GM21381 (cell line): ENCODE data around the gene TRIM2.

Source experiments
- ATAC-seq: cut with Tn5 transposase; IDR thresholded peaks from one replicate; pipeline ENCODE4 v1.9.1; 2021; ENCODE audit warnings: mild to moderate bottlenecking, moderate library complexity; ENCODE audit not compliant: unreplicated experiment

The TRIM2 gene

DNA sequence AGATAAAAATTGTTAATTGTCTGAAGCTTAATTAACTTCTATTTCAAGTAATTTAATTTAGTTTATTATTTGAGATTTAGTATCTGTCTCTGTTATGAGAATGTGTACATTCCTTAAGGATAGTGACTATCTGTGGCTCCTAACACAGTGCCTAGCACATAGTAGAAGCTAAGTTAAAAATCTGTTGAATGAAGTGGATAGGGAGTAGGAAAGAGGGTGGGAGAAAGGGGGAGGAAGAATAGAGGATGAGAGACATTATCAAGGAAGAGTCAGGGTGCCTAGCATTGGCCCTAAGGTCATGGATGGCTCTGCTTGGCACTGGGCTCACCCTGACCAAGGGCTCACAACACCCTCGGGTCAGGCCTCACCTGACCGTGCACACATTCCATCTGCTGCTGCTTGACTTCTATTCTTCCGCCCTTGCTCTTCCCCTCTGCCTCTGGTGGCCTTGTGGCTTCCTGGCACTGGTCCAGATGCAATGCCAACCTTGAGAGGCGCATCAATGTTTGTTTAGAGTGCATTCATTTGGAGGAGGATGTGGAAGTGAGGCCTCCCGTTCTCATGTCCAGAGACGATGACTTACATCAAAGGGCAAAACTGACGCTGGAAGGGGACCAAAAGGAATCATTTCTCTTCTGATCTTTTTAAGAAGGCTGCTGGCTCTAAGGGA is 42.3 kb downstream of the TRIM2 start:
- no peak for ATAC-seq

DNA sequence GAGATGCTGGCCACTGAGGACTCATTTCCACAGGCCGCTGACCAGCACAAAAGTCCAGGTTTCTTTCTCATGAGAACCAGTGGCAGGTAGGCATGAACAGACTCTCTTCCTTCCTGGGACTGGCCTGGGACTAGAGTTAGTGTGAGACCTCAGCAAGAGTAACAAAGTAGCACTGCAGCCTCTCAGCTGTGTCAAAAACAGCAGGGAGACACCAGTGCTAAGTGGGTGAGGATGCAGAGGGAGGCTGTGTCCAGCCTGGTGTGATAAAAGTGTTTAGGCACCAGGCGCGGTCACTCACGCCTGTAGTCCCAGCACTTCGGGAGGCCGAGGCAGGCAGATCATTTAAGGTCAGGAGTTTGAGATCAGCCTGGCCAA is 42.9 kb downstream of the TRIM2 start:
- no peak for ATAC-seq

DNA sequence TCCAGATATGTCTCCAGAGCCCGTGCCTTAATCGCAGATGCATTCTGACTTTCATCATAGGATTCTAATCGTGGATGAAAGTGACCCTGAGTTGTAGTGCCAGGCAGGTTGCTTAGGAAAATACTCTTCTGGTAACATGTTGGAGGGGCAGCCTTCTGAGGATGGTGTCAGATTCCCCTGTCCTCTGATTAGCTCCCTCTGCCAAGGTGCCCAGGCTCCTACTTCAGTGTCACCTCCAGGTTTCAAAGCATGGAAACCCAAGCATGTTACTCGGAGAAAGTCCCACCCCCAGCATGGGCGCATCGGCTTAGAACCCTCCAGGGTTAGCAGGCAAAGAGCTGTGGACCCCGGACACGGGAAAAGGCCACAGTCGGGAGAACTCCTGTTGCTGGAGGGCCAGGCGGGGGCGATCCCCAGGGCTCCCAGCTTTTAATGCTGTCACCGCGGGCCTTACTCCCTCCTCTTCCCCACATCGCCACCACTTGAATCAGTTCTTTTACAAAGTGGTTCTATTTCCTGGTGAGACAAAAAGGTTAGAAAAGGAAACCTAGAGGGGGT is 44.5 kb downstream of the TRIM2 start:
- no peak for ATAC-seq

DNA sequence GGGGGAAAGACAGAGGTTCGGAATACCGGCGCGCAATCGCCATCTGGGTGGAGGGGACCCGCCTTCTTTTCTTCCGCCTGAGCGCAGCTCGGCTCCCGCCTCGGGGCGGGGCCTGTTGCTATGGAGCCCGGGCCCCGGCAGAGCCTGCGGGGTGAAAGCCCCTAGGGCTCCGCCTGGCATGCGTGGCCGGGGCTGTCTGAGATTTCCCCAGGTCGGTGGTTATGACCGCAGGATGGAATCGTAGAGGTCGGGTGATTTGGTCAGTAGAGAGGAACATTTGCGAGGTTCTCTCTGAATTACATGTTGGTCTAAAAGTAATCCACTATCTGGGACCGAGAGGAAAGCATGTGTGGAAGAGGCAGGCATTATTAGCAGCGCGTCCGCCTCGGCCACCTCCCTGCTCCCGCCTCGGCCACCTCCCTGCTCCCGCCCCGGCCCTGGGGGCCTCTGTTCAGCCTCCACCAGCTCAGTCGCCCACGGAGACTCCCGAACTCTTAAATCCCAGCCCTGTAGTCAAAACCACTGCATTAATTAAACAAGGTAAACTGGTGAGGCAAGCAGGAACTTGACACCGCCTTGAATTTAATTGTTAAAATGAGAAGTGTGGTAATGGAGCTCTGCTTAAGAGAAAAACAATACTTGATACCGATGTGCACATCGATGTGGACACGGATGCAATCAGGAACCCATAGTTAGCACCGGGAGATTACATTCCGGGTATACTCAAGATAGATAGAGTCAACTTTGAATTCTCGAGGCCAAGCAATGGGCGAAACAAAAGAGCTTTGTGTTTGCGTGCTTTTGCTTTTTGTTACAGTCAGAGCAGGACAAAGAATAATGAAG is 45.2 kb downstream of the TRIM2 start:
- ATAC-seq = peak; percentile 98

DNA sequence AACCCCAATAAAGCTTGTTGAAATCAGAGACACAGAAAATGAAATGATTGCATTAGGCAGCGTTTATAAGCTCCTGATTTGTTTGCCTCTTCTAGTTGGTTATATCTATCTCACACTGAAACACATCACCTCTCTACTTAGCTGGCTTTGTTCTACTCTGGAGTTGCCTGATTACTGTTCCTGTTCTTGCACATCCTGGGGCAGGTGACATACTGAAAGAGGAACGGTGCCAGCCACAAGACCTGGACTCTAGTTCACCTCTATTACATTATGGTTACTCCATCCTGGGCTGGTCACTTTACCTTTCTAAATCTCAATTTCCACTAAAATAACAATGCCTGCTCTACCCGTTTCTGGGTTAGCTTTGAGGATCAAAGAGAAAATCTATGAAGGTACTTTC is 47.9 kb downstream of the TRIM2 start:
- no peak for ATAC-seq

DNA sequence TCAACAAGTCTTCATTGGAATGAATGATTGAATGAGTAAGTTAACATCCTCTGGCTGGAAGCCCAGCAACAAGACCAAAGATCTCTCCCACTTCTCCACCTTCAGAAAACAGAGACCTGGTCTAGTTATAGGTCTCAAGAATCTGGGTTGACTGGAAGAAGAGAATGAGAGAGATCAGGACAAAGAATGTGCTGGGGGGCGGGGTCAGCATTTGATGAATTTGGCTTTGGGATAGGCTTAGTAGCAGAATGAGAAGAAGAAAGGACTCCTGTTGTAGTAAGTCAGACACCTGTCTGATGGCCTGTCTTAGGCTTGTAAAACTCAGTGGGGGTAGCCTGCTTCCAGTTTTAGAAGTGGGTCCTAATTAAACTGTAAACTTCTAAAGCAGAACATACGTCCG is 51.0 kb downstream of the TRIM2 start:
- no peak for ATAC-seq

DNA sequence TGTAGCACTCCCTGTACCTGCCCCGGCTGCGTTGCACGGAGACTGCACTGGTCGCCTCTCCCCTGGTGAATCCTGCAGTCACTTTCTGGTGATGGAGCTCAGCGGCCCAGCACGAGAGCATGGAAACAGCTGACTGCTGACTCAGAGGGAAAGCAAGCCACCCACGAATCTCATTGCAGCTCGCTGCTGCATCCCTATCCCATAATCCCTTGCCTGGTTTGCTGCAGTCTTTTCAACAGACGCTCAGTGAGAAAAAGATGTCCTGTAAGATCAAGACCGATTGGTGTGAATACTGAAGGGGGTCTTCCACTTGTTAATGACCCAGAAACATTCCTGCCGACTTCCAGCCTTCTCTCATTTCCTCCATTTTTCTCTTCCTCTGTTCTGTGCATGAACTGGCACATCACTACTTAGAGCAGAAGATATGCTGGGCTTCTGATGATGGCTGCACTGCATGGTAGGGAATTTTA is 52.9 kb downstream of the TRIM2 start:
- no peak for ATAC-seq

DNA sequence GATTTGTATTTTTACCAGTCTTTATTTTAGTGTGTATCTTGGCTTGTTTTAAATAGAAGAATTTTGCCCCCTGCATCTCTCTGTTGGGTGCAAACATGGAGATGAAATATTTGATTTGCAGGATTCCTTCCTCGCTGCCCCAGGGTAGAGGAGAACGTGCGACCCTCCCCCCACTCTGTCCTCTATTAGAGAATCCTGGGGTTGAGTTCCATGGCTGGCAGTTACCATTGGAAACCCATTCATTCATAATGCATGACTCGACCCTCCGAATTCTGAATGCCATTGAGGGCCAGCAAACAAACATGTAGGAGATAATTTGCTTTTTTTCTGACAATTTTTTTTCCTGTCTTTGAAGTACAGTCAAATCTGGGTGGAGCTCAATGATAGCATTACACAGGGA is 53.7 kb downstream of the TRIM2 start:
- no peak for ATAC-seq

DNA sequence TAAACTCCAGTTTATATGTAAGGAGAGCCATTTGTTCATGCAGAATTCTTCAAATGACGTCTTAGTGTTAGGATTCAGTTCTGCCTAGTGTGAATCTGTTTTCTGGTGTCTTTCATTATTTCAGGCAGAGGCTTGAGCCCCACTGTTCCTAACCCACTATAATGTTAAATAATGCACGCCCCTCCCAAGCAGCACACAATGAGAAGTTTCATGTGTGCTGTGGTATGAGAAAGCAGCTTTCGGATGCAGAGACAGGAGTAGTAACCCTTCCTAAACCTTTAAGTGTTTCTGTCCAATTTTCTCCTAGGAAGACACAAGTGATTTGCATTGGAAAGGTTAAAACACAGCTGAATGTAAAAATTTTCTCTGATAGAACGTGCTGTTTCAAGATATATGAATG is 54.5 kb downstream of the TRIM2 start:
- no peak for ATAC-seq

DNA sequence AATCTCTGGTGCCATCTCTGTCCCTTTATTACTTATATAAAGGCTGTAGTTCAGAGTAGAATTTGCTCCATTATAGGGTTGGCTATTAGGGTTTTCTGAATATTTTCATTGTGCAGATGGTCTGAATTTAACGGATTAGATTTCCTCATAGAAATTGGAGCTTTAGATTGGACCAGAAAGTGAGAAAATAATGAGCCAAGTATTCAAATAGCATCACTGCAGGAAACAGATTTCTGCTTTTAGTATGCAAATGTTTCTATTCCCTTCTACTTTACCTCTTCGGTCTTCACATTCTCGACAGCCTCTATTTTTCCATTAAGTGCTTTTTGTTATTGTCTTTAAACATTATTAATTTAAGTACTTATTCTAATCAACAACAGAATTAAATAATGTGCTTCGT is 55.4 kb downstream of the TRIM2 start:
- ATAC-seq = no peak

DNA sequence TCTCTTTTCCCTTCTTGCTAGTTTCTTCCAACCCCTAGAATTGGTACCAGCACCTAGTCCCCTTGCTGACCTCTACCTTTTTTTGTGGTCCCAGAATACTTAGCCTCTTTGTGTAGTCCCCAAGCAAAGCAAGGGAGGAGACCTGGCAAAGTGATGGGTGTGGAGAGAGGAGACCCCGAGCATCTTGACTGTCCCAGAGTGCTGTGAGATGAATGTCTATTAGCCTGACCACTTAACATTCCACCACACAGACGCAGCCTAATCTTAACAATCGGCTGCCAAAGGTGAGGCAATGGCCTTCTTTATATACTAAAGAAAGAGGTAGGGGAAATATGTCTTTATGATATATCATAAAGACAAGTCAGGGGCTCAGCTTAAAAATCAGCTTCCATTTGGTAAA is 55.9 kb downstream of the TRIM2 start:
- ATAC-seq = no peak

DNA sequence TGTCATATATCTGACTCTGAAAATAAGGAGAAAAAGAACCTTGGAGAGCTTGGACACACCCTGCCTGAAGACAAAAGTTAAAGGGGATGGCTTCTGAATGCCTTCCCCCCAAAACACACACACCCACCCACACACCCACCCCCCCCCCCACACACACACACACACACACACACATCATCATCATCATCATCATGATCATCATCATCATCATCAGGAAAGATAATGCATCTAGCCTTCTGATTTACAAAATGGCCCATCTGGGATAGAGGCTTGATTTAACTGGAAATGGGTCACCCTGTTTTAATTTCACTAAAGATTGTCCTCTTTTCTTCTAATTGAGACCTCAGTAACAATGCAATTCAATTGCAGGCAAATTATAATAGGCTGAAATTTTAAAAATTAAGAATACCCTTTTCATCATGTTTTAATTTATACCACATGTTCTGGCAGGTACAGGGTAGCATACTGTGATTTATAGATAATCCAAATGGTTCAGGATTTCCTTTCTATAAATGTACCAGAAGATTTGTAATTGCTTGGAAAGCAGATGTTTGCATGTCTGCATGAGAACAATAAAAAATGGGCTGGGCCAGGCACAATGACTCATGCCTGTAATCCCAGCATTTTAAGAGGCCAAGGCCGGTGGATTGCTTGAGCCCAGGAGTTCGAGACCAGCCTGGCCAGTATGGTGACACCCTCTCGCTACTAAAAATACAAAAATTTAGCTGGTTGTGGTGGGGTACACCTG is 56.5 kb downstream of the TRIM2 start:
- no peak for ATAC-seq

DNA sequence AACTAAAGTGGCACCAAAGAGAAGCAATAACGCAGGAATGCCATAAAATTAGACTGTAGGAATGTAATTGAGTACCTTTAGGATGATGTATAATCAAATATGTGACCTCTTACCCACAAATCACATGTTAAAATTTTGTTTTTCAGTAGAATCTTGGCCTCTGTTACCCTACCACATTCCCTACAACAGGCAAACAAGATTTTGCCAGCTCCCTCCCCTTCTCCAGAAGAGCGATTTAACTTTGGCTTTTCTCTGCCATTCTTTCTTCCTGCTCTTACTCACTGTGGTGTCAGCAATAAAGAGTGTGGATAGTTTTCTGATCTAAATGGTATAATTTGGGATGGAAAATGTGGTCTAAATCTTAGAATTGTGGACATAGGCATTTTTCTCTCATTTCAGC is 57.2 kb downstream of the TRIM2 start:
- no peak for ATAC-seq

DNA sequence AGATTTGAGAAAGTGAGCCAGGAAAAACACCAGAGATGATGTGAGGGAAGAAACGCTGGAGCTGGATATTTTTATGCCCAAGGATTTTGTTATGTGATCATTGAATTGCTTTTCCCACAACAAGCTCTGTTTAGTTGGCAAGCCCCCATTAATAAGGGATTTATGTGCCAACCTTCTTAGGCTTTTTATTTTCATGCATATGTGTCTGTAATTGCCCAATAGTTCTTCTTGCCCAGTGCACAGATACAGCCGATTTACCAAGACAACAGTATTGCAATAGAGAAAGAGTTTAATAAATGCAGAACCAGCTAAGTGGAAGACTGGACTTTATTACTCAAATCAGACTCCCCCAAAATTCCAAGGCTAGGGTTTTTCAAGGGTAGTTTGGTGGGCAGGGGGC is 57.7 kb downstream of the TRIM2 start:
- no peak for ATAC-seq

DNA sequence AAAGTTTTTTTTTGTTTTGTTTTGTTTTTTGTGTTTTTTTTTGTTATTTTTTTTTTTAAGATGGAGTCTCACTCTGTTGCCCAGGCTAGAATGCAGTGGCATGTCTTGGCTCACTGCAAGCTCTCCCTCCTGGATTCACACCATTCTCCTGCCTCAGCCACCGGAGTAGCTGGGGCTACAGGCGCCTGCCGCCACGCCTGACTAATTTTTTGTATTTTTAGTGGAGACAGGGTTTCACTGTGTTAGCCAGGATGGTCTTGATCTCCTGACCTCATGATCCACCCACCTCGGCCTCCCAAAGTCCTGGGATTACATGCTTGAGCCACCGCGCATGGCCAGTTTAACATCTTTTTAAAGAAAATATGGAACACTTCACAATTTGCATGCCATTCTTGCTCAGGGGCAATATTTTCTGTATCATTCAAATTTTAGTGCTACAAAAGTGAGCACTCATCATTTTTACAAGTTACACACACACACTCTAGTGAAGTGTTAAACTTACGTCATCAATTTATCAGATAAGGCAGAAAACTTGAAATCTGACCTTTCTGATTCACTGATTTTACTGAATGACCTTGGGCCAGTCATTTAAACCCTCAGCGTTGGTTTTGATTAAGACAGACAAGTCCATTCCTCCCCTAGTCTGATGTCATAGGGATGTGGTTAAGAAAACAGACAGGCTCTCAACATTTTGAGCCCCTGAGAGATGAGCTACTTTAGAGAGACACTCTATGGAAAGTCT is 61.2 kb downstream of the TRIM2 start:
- no peak for ATAC-seq

DNA sequence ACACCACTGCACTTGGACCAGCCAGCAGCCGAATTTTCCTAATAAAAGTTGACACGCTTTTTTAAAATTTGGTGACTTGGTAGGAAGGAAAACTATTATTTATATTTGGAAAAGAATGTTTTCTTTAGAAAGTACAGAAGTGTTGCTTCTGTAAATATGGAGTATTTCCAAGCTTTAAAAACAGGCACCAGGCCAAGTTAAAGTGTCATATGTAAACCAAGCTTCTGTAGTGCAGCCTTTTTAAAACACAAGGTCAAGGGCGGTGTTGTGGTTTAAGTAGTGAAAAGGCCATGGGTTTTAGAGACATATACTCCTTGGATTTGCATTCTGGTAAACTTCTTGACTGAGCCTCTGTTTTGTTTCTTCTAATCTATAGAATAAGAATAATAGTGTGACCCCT is 62.7 kb downstream of the TRIM2 start:
- no peak for ATAC-seq

DNA sequence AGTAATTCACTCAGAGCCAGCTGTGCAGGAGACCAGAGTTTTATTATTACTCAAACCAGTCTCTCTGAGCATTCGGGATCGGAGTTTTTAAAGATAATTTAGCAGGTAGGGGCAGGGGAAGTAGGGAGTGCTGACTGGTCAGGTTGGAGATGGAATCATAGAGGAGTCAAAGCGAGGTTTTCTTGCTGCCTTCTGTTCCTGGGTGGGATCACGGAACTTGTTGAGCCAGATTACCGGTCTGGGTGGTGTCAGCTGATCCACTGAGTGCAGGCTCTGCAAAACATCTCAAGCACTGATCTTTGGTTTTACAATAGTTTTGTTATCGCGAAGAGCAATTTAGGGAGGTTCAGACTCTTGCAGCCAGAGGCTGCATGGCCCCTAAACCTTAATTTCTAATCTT is 63.6 kb downstream of the TRIM2 start:
- ATAC-seq = no peak

DNA sequence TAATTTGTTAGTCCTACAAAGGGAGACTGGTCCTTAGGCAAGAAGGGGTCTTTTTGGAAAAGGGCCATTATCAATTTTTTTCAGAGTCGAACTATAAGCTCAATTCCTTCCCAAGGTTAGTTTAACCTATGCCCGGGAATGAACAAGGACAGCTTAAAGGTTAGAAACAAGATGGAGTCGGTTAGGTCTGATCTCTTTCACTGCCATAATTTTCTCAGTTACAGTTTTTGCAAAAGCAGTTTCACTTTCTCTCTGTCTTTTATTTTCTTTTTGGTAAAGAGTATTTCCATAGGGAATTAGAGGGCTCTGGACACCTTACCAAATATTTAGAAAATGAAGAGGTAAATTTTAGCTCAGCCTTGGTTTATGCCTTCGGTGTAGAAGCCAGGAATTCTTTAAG is 64.1 kb downstream of the TRIM2 start:
- ATAC-seq = no peak

DNA sequence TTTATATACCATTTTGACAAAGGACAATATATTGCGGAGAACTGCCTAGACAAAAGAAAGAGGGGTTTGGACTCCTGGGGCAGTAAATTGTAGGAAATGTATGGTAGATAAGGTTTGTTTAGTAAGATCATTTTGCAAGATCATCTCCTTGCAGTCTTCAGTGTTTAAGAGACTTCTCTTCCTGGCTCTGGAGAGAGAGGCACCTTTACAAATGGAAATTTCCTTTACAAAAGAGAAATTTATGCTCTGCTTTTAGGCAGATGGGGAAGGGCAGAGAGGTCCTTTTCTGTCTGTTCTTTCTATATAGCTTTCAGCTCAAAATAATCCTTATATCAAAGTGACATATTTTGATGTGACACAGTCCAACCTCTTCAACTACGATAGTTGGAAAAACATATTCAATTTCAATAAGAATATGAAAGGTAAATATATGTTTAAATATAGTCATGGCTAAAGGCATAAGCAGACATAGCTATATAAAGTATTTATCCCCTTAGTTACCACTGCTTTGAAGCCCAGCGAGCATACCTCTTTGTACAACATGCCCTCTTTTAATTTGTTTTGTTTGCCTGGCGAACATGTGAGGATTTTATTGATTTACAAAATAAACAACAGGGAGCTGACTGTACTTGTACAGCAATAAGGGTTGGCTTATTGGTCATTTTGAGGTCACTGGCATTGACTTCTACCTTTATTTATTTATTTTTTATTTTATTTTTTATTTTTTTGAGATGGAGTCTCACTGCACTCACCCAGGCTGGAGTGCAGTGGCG is 65.2 kb downstream of the TRIM2 start:
- ATAC-seq = no peak

DNA sequence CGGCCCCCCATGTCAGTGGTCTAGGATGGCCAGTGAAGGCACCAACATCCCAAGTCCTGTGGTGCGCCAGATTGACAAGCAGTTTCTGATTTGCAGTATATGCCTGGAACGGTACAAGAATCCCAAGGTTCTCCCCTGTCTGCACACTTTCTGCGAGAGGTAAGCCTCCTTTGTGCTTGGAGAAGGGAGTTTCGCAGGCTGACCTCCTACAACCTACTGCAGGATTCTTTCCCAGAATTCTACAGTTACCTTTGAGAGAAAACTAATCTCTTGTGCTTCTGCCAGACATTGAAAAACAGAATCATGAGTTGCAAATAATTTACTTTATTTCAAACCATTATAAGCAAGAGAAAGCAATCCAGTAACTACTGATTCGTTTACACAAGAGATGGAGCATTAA is 66.1 kb downstream of the TRIM2 start:
- ATAC-seq = no peak
